H1 (cell line): ENCODE data around the gene DSCAM.

Experiments
- ASH2L ChIP-seq: fragments of 200-600, 300-600 bp; sonication (generic); IDR thresholded peaks from one replicate; pipeline ENCODE4 v1.7.1; 2017; ENCODE audit warnings: low read length
- CHD2 ChIP-seq: IDR thresholded peaks from 2 replicates; pipeline ENCODE4 v1.6.1; 2012; ENCODE audit warnings: low read length, improper control_type of control experiment
- CTCF ChIP-seq, 3 experiments: IDR thresholded peaks; 1 replicate in 2 of 3; 2 replicates in 1 of 3; pipeline versions ENCODE4 v1.5.1 to v1.6.1; 2011; ENCODE audit warnings: low read length in 3 of 3, mild to moderate bottlenecking in 3 of 3, inconsistent platforms in 2 of 3, low read depth in 1 of 3, moderate library complexity in 1 of 3; ENCODE audit not compliant: insufficient read depth in 1 of 3; ENCODE audit errors: control extremely low read depth in 1 of 3
- HDAC6 ChIP-seq: IDR thresholded peaks from one replicate; pipeline ENCODE4 v1.7.1; 2012; ENCODE audit warnings: low read depth, mild to moderate bottlenecking, inconsistent platforms, low read length, moderate library complexity
- POLR2A ChIP-seq, 2 experiments: IDR thresholded peaks; 1 replicate in 1 of 2; 2 replicates in 1 of 2; pipeline ENCODE4 v1.6.1; 2011; ENCODE audit warnings: low read depth in 2 of 2, low read length in 2 of 2, mild to moderate bottlenecking in 2 of 2; ENCODE audit errors: control extremely low read depth in 1 of 2
- USF2 ChIP-seq: IDR thresholded peaks from 2 replicates; pipeline ENCODE4 v1.6.1; 2011; ENCODE audit warnings: low read length, improper control_type of control experiment

DNA sequence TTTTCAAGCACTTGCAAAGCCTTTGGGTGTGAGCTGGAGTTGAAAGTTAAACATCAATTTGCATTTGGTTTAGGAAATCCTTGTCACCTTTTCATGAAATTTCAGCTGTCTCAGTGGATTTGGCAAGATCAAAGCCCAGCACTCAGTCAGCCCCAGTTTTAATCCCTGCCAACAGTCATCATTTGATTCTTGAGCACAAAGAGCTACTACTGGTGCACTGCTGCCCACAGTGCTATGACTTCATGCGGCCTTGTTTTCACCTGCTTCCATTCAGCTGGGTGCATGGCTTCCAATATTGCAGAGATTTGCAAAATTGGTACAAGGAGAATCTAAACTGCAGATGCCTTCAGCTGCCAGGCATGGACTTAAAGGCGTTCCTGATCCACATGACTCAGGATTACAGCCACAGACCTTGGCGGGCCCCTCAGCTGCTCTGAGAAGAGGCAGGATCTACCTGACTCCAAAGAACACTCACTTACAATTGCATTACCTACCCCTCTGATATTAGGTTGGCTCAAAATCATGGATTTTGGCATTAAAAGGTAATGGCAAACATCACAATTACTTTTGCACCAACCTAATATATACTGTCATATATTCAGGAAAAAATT lies 259.1 kb downstream of the DSCAM start:
- TF ChIP-seq CTCF (IDR thresholded peaks at IDR 0.05; ENCODE audit: control extremely low read depth in 1 of 3, insufficient read depth in 1 of 3, low read depth in 1 of 3, low read length in 3 of 3) (no peak), USF2 (no peak), POLR2A (IDR thresholded peaks at IDR 0.05; ENCODE audit: control extremely low read depth in 1 of 2, low read depth in 2 of 2, low read length in 2 of 2) (no peak), CHD2 (no peak), HDAC6 (no peak), ASH2L (no peak)
